Measurements from ENCODE around the gene OSTM1.

The OSTM1 gene, protein sequence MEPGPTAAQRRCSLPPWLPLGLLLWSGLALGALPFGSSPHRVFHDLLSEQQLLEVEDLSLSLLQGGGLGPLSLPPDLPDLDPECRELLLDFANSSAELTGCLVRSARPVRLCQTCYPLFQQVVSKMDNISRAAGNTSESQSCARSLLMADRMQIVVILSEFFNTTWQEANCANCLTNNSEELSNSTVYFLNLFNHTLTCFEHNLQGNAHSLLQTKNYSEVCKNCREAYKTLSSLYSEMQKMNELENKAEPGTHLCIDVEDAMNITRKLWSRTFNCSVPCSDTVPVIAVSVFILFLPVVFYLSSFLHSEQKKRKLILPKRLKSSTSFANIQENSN

GRCh38 chr6:108074359-108075144, at the start of gene OSTM1:
OSTM1 (minus strand) TSS chr6:108074741; CDS start chr6:108074651, 90 bp downstream.
- peak; percentile 83 to 90 for DNase-seq (ENCODE audit: low read depth in 1 of 2, low spot score in 1 of 2)

- no peak for DNase-seq (ENCODE audit: low read depth in 1 of 2, low spot score in 1 of 2)
Observed at GRCh38 chr6:108123946-108124345, 49.4 kb upstream of the OSTM1 start.

DNA sequence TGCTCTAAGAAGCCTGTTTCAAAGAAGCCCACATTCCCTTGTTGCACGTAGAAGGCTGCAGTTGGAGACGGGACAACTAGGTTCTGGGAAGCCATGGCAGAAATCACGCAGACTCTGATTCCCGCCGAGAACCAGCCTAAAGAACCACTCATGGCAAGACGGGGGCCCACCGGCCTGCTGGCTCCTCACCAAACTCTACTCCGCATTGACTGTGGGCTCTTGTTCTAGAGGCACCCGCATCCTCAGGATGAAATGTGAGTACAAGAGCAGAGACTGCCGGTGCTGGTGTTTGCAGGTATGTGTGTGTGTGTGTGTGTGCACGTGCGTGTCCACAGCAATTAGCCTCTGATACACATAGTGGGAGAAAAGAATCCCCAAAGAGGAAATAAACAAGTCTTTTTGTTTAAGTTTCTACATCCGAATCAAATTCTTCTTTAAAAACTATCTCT, 49.0 kb upstream of the OSTM1 start:
- DNase-seq (ENCODE audit: low read depth in 1 of 2, low spot score in 1 of 2), result no peak

DNA sequence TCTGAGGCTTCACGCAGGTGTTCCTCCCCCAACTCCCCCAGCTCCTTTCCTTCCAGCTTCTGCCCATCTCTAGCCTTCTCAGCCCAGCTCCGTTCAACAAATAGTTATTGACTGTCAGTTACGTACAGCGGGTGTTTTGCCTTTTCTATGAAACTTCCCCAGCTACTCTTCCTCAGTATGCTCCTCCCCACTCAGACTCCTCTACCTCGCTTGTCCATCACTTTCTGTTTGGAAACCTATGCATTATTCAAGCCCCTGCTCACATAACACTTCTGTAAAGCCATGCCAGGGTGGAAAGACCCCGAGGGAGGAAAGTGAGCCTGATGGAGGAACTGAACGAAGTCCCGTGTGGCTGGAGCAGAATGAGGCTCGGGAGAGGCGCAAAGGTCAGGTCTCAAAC, 47.1 kb upstream of the OSTM1 start:
- DNase-seq (ENCODE audit: low read depth in 1 of 2, low spot score in 1 of 2), result no peak

DNA sequence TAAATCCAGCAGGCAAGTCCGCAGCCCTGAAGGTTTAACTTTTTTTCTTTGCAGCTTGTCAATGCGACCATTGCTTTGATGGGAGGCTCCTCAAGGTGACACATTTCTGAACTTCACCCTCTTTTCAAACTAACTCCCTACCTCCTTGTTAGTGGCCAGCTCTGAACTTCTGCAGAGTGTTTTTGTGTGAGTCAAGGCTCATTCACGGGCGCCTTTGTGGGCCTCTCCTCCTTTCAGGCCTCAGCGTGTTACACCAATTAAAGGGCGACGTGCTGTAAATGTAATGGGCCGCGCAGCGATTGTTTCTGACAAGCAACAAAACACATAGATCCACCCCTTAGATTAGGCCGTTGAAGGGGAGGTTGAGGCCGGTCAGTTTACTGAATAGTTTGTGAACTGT, 45.8 kb upstream of the OSTM1 start:
- DNase-seq (ENCODE audit: low read depth in 1 of 2, low spot score in 1 of 2), result no peak

GRCh38 chr6:108119769-108120141, 45.2 kb upstream of the OSTM1 start:
- DNase-seq (ENCODE audit: low read depth in 1 of 2, low spot score in 1 of 2), result no peak

- peak in 1 of 2 donors; percentile 1 for DNase-seq (ENCODE audit: low read depth in 1 of 2, low spot score in 1 of 2)
Observed at GRCh38 chr6:108118810-108119768, 44.5 kb upstream of the OSTM1 start.

DNA sequence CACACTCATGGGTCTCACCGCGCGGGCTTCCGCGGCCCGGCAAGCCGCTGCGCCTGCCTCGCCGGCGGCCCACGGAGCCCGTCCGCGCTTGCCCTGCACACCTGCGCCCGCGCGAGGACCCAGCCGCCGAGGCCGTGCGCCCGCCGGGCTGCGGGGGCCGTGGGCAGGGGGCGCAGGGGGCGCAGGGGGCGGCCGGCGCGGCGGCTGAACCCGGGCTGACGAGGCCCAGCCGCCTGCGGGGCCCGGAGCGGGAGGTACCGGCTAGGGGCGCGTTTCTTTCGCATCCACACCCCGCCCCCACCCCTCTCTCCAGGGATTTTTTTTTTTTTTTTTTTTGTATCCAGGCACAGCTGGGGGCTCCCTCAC, 43.8 kb upstream of the OSTM1 start:
- no peak for DNase-seq (ENCODE audit: low read depth in 1 of 2, low spot score in 1 of 2)

DNA sequence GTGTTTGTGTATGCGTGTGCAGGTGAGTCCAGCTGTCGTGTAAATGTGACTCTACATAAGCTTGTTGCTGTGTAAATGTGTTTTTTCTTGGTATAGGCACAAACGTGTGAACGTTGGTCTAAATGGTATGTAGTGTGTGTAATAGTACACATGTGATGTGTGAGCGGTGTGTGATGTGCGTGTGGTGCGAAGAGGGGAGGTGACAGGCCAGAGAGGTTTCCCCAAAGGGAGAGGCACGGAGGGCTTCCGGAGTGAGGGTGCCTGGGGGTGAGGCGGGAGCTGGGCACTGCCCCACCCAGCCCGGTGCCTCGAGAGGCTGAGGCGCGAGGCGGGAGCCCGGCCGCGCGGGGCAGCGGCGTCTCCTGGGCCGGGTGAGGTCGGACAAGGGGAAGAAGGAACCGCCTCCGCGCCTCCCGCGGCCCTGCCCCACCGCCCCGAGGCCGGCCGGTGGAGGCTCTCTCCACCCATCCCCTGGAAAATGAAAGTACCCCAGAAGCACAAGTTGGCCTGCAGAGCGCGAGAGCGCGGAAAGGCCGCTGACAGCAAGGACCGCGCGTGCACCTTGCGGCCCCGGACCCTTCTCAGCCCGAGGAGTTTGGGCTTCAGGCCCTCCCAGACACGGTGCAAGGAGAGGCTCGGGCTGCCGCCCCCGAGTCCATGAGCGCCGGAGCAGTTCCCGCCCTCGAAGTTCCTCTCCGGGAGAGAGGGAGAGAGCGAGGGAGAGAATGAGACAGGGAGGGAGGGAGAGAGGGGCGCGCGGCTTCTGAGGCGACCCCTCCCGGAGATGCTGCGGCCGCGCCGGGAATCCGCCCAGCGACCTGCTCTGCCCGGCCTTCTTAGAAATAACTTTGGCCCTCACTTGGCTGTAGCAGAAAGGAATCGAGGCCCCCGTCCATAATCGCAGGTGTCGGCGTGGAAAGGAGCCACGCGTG, 43.2 kb upstream of the OSTM1 start:
- DNase-seq (ENCODE audit: low read depth in 1 of 2, low spot score in 1 of 2), result peak in 1 of 2 donors; percentile 10

DNA sequence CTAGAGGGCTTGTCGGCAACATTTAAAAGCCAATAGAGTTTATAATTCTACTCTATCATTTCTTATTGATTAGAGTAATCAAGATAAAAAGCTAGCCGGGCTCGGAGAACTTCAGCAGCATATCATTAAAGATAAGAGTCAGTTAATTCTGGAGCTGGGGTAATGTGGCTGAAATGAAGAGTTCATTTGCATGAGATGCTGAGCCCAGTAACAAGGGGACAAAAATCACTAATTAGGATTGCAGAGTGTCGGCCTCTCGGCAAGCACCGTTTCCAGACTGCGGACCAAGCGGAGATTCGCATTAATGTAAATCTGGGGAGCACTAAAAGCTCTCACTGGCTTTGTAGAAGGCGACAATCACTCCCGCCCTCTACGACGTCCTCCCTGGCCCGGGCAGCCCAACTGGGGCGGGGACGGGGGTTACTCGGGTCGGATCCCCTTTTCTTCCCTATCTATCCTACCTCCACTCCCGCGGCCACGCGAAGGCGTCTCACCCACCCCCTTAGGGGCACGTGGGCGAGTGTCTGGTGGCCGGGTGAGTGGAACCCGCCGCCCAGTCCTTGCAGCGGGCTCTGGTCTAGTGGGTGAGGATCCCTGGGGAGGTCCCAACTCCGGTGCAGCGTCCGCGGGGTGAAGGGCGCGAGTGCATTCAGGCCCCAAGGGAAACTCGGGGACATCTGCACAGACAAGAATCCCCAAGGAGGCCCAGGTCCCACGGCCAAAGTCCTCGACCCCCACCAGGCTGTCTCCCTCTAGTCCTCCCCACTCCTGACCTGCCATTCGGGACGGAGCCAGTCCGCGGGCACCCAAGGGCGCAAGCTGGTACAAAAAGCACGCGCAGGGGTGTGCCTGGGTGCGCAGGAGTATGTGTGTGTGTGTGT, 42.2 kb upstream of the OSTM1 start:
- DNase-seq (ENCODE audit: low read depth in 1 of 2, low spot score in 1 of 2), result peak in 1 of 2 donors; percentile 1

DNA sequence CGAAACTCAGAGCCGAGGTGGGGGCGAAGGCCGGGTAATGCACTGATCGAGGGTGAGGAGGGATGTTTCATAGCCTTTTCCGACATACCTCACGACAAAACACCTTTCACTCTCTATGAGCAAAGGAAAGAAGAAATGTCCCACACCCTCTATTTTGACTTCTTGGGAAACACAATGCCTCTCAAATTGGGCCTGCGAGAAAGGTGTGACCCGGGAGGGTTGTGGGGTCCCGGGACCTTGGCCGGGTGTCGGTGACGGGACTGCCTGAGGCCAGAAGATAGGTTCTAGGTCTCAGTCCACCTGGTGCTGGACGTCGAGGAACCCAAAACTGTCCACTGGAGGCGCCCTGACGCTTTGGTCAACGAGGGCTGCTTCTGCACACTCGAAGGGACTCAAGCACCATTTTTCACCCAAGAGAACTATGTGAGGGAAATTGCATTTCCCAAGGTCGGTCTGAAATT, 41.1 kb upstream of the OSTM1 start:
- DNase-seq (ENCODE audit: low read depth in 1 of 2, low spot score in 1 of 2), result no peak

- peak in 1 of 2 donors; percentile 12 for DNase-seq (ENCODE audit: low read depth in 1 of 2, low spot score in 1 of 2)
Observed at GRCh38 chr6:108114841-108115597, 40.5 kb upstream of the OSTM1 start.

GRCh38 chr6:108113557-108114519, 39.3 kb upstream of the OSTM1 start:
- peak in 1 of 2 donors; percentile 28 for DNase-seq (ENCODE audit: low read depth in 1 of 2, low spot score in 1 of 2)

DNA sequence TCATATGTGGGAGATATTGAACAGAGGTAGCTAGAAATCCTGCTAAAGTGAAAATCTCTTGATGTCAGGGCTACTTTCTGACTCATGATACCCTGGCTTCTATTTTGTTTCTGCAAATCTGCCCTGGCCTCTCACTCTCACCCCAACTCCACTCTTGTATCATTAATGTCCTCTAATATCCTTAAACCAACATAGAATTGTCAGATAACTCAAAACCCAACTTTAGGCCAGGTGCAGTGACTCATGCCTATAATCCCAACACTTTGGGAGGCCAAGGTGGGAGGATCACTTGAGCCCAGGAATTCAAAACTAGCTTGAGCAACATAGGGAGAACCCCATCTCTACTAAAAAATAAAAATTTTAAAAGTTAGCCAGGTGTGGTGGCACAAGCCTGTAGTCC, 33.8 kb upstream of the OSTM1 start:
- no peak for DNase-seq (ENCODE audit: low read depth in 1 of 2, low spot score in 1 of 2)

- no peak for DNase-seq (ENCODE audit: low read depth in 1 of 2, low spot score in 1 of 2)
Observed at GRCh38 chr6:108107102-108107501, 32.6 kb upstream of the OSTM1 start.

DNA sequence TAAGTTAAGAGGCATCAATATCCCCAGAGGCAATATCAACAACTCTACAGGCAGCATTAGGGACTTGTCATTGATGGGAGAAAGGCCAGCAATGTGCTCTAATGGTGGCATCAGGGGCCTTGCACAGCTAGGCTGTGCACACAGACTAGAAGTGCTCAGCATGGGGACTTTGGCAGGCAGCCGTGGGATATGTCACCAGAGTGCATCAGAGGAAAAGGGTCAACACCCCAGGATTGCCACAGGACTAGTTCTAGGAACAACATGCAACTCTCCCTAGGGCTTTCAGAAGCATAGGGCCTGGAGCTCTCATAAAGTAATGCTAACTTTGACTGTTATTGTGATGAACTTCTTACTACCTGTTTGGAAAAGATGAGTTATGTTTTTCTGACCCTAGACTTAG, 32.2 kb upstream of the OSTM1 start:
- DNase-seq (ENCODE audit: low read depth in 1 of 2, low spot score in 1 of 2), result no peak

DNA sequence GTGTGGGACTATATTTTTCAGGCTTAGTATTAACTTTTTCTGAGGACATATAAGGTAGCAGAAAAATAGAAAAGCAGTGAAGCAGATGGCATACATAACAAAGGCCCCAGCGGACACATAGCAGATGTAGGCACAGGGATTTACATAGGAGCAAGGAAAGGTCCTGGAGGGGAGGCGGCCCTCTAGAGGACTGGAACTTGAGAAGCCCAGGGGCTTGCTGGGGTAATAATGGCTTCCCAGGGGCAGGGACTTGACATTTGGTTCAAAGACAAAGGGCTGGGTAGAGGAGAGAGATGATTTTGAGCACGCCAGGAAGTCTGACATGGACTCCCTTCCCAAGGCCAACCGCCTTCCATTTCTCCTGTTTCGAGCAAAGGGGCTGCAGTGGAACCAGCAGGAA, 31.7 kb upstream of the OSTM1 start:
- no peak for DNase-seq (ENCODE audit: low read depth in 1 of 2, low spot score in 1 of 2)
